Activated T-helper 17 cell treated with anti-CD3 and anti-CD28 coated beads, Interleukin-2, amount 50 U/mL, for 72 hours (primary cell): ENCODE results near the gene CLMN. TPM values are rescaled to one million over a fixed set of nuclear protein-coding genes. Genes with fewer than 3 reads are reported as not detected.

Source experiments
- ATAC-seq: fragments of 150-1000 bp; cut with Tn5 transposase; replicated peaks from 2 replicates; pipeline ENCODE4 v1.10.0; 2021; ENCODE audit warnings: mild to moderate bottlenecking, moderate library complexity
- H3K27ac Mint-ChIP-seq: one replicate; pipeline ENCODE4 v1.8.0; 2022; ENCODE audit warnings: mixed read lengths
- H3K27me3 Mint-ChIP-seq: one replicate; pipeline ENCODE4 v1.8.0; 2022; ENCODE audit warnings: mixed read lengths
- H3K36me3 Mint-ChIP-seq: one replicate; pipeline ENCODE4 v1.8.0; 2022; ENCODE audit warnings: low read depth, mild to moderate bottlenecking, mixed read lengths
- H3K4me1 Mint-ChIP-seq: one replicate; pipeline ENCODE4 v1.8.0; 2022; ENCODE audit warnings: mixed read lengths
- H3K4me3 Mint-ChIP-seq: one replicate; pipeline ENCODE4 v1.8.0; 2022; ENCODE audit warnings: mild to moderate bottlenecking, mixed read lengths
- H3K9me3 Mint-ChIP-seq: one replicate; pipeline ENCODE4 v1.8.0; 2022; ENCODE audit warnings: mixed read lengths
- total RNA-seq, 2 donors: library from RNA; stranded (reverse); gene quantifications; one replicate each; pipeline ENCODE4 v1.2.3, GENCODE V29; 2022

CLMN gene
- total RNA-seq, 2 donors from 2014 or later: 0.95 to 5.3 TPM

GRCh38 chr14:95353007-95353406, 33.3 kb upstream of the CLMN start:
- Mint-ChIP-seq H3K27me3 (peaks cover 18% of the 10 kb centered on the region), H3K4me3 (no peak overlapping the region), H3K36me3 (no peaks in the 10 kb centered on the region), H3K4me1 (no peaks in the 10 kb centered on the region), H3K9me3 (no peaks in the 10 kb centered on the region), H3K27ac (no peak overlapping the region)
- no peak for ATAC-seq

- no peak overlapping the region for H3K4me3 Mint-ChIP-seq
- H3K27ac Mint-ChIP-seq: no peak overlapping the region
- no peaks in the 10 kb centered on the region for H3K36me3 Mint-ChIP-seq
- H3K9me3 Mint-ChIP-seq: no peaks in the 10 kb centered on the region
- no peaks in the 10 kb centered on the region for H3K4me1 Mint-ChIP-seq
- no peak for ATAC-seq
- peaks cover 22% of the 10 kb centered on the region for H3K27me3 Mint-ChIP-seq
Measured at GRCh38 chr14:95352481-95352880, 32.8 kb upstream of the CLMN start.

GRCh38 chr14:95349241-95349640, 29.5 kb upstream of the CLMN start:
- H3K27me3 Mint-ChIP-seq: peaks cover 30% of the 10 kb centered on the region
- no peak for ATAC-seq
- no peak overlapping the region for H3K4me3 Mint-ChIP-seq
- H3K27ac Mint-ChIP-seq: no peak overlapping the region
- no peaks in the 10 kb centered on the region for H3K4me1 Mint-ChIP-seq
- H3K9me3 Mint-ChIP-seq: no peaks in the 10 kb centered on the region
- H3K36me3 Mint-ChIP-seq: no peaks in the 10 kb centered on the region

GRCh38 chr14:95348395-95349080, 28.8 kb upstream of the CLMN start:
- no peak for ATAC-seq

GRCh38 chr14:95346820-95347219, 27.1 kb upstream of the CLMN start:
- Mint-ChIP-seq H3K4me1 (no peaks in the 10 kb centered on the region), H3K27me3 (peaks cover 27% of the 10 kb centered on the region), H3K9me3 (no peaks in the 10 kb centered on the region), H3K27ac (no peak overlapping the region), H3K4me3 (no peak overlapping the region), H3K36me3 (no peaks in the 10 kb centered on the region)
- no peak for ATAC-seq

More at GRCh38 chr14:95348395-95349080, 28.8 kb upstream of the CLMN start:
- Mint-ChIP-seq H3K4me1 (no peaks in the 10 kb centered on the region), H3K9me3 (no peaks in the 10 kb centered on the region), H3K27ac (no peak overlapping the region), H3K27me3 (peaks cover 30% of the 10 kb centered on the region), H3K36me3 (no peaks in the 10 kb centered on the region), H3K4me3 (no peak overlapping the region)

- no peaks in the 10 kb centered on the region for H3K36me3 Mint-ChIP-seq
- no peak for ATAC-seq
- peaks cover 28% of the 10 kb centered on the region for H3K27me3 Mint-ChIP-seq
- H3K4me1 Mint-ChIP-seq: no peaks in the 10 kb centered on the region
- H3K9me3 Mint-ChIP-seq: no peaks in the 10 kb centered on the region
- H3K27ac Mint-ChIP-seq: no peak overlapping the region
- H3K4me3 Mint-ChIP-seq: no peak overlapping the region
Measured at GRCh38 chr14:95346266-95346665, 26.6 kb upstream of the CLMN start.

GRCh38 chr14:95345032-95345431, 25.3 kb upstream of the CLMN start:
- Mint-ChIP-seq H3K27me3 (peaks cover 31% of the 10 kb centered on the region), H3K27ac (no peak overlapping the region), H3K9me3 (no peaks in the 10 kb centered on the region), H3K36me3 (no peaks in the 10 kb centered on the region), H3K4me1 (no peaks in the 10 kb centered on the region), H3K4me3 (no peak overlapping the region)
- ATAC-seq: no peak

GRCh38 chr14:95344536-95344935, 24.8 kb upstream of the CLMN start:
- Mint-ChIP-seq H3K9me3 (no peaks in the 10 kb centered on the region), H3K36me3 (no peaks in the 10 kb centered on the region), H3K27ac (no peak overlapping the region), H3K4me1 (no peaks in the 10 kb centered on the region), H3K4me3 (no peak overlapping the region), H3K27me3 (peaks cover 30% of the 10 kb centered on the region)
- ATAC-seq: no peak

- Mint-ChIP-seq H3K9me3 (no peaks in the 10 kb centered on the region), H3K27ac (no peak overlapping the region), H3K4me1 (no peaks in the 10 kb centered on the region), H3K36me3 (no peaks in the 10 kb centered on the region), H3K4me3 (no peak overlapping the region), H3K27me3 (peaks cover 36% of the 10 kb centered on the region)
- no peak for ATAC-seq
Measured at GRCh38 chr14:95341564-95341963, 21.9 kb upstream of the CLMN start.

- no peak for ATAC-seq
- Mint-ChIP-seq H3K4me1 (no peaks in the 10 kb centered on the region), H3K4me3 (no peak overlapping the region), H3K27me3 (peaks cover 40% of the 10 kb centered on the region), H3K36me3 (no peaks in the 10 kb centered on the region), H3K9me3 (no peaks in the 10 kb centered on the region), H3K27ac (no peak overlapping the region)
Measured at GRCh38 chr14:95341115-95341514, 21.4 kb upstream of the CLMN start.

GRCh38 chr14:95340201-95340697, 20.5 kb upstream of the CLMN start:
- Mint-ChIP-seq H3K9me3 (no peaks in the 10 kb centered on the region), H3K36me3 (no peaks in the 10 kb centered on the region), H3K4me3 (no peak overlapping the region), H3K27ac (no peak overlapping the region), H3K27me3 (peaks cover 37% of the 10 kb centered on the region), H3K4me1 (no peaks in the 10 kb centered on the region)
- no peak for ATAC-seq

GRCh38 chr14:95339301-95339865, 19.7 kb upstream of the CLMN start:
- Mint-ChIP-seq H3K27me3 (peaks cover 32% of the 10 kb centered on the region), H3K27ac (no peak overlapping the region), H3K9me3 (no peaks in the 10 kb centered on the region), H3K4me1 (no peaks in the 10 kb centered on the region), H3K36me3 (no peaks in the 10 kb centered on the region), H3K4me3 (no peak overlapping the region)
- no peak for ATAC-seq

GRCh38 chr14:95338436-95338835, 18.7 kb upstream of the CLMN start:
- peaks cover 32% of the 10 kb centered on the region for H3K27me3 Mint-ChIP-seq
- ATAC-seq: no peak
- H3K9me3 Mint-ChIP-seq: no peaks in the 10 kb centered on the region

GRCh38 chr14:95337041-95337595, 17.4 kb upstream of the CLMN start:
- Mint-ChIP-seq H3K27ac (no peak overlapping the region), H3K27me3 (peaks cover 31% of the 10 kb centered on the region), H3K36me3 (no peaks in the 10 kb centered on the region), H3K9me3 (no peaks in the 10 kb centered on the region), H3K4me1 (no peaks in the 10 kb centered on the region), H3K4me3 (no peak overlapping the region)
- ATAC-seq: no peak

More at GRCh38 chr14:95338436-95338835, 18.7 kb upstream of the CLMN start:
- no peak overlapping the region for H3K27ac Mint-ChIP-seq
- no peaks in the 10 kb centered on the region for H3K4me1 Mint-ChIP-seq
- no peaks in the 10 kb centered on the region for H3K36me3 Mint-ChIP-seq
- no peak overlapping the region for H3K4me3 Mint-ChIP-seq

- Mint-ChIP-seq H3K4me3 (no peak overlapping the region), H3K4me1 (no peaks in the 10 kb centered on the region), H3K27me3 (peaks cover 25% of the 10 kb centered on the region), H3K27ac (no peak overlapping the region), H3K36me3 (no peaks in the 10 kb centered on the region), H3K9me3 (no peaks in the 10 kb centered on the region)
- no peak for ATAC-seq
Measured at GRCh38 chr14:95336192-95336760, 16.6 kb upstream of the CLMN start.
